ENCODE results near the gene CCDC91.

CCDC91 gene

DNA sequence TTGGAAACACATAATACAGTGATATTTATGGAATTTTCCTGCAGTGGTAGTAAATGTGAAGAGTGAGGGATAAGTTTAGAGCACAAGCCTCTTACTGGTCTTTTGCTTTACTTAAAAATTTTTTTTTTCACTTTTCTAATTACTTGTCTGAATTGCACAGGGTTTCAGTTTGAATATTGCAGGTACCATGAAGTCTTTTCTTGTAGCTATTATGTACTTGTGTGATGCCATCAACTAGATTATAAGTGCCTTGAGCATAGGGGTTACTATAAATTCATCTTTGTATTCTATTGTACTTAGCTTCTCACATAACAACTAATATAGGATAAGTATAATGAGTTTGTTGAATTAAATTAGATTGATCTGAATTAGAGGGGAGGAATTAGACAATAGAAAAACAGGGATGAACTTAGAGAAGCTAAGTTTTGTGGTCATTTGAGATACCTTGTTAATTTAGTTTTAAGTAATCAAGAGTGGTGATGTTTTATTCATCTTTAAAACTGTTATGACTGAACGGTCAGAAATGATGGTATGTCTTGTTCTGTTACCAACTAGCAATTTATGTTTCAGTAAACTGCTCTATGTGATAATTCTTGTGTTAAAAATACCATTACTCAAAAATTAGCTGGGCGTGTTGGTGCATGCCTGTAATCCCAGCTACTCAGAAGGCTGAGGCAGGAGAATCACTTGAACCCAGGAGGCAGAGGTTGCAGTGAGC, 42.1 kb downstream of the CCDC91 start:
- TF ChIP-seq ZFP3 (CRISPR knock-in tag; IDR thresholded peaks at IDR 0.05) (no peak), ZFP30 (CRISPR knock-in tag; IDR thresholded peaks at IDR 0.05) (no peak), ESRRG (CRISPR knock-in tag; IDR thresholded peaks at IDR 0.05) (no peak), TOX (CRISPR knock-in tag; IDR thresholded peaks at IDR 0.05; ENCODE audit: borderline replicate concordance) (no peak), CSDC2 (CRISPR knock-in tag; IDR thresholded peaks at IDR 0.05) (no peak), GLIS3 (CRISPR knock-in tag; IDR thresholded peaks at IDR 0.05) (no peak)
- TF ChIP-seq, protein P1, sequence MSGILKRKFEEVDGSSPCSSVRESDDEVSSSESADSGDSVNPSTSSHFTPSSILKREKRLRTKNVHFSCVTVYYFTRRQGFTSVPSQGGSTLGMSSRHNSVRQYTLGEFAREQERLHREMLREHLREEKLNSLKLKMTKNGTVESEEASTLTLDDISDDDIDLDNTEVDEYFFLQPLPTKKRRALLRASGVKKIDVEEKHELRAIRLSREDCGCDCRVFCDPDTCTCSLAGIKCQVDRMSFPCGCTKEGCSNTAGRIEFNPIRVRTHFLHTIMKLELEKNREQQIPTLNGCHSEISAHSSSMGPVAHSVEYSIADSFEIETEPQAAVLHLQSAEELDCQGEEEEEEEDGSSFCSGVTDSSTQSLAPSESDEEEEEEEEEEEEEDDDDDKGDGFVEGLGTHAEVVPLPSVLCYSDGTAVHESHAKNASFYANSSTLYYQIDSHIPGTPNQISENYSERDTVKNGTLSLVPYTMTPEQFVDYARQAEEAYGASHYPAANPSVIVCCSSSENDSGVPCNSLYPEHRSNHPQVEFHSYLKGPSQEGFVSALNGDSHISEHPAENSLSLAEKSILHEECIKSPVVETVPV (CRISPR knock-in tag; IDR thresholded peaks at IDR 0.05), result no peak
- TF ChIP-seq, protein P2, sequence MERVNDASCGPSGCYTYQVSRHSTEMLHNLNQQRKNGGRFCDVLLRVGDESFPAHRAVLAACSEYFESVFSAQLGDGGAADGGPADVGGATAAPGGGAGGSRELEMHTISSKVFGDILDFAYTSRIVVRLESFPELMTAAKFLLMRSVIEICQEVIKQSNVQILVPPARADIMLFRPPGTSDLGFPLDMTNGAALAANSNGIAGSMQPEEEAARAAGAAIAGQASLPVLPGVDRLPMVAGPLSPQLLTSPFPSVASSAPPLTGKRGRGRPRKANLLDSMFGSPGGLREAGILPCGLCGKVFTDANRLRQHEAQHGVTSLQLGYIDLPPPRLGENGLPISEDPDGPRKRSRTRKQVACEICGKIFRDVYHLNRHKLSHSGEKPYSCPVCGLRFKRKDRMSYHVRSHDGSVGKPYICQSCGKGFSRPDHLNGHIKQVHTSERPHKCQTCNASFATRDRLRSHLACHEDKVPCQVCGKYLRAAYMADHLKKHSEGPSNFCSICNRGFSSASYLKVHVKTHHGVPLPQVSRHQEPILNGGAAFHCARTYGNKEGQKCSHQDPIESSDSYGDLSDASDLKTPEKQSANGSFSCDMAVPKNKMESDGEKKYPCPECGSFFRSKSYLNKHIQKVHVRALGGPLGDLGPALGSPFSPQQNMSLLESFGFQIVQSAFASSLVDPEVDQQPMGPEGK (CRISPR knock-in tag; IDR thresholded peaks at IDR 0.05; ENCODE audit: borderline replicate concordance), result no peak
- no peak for ATAC-seq

DNA sequence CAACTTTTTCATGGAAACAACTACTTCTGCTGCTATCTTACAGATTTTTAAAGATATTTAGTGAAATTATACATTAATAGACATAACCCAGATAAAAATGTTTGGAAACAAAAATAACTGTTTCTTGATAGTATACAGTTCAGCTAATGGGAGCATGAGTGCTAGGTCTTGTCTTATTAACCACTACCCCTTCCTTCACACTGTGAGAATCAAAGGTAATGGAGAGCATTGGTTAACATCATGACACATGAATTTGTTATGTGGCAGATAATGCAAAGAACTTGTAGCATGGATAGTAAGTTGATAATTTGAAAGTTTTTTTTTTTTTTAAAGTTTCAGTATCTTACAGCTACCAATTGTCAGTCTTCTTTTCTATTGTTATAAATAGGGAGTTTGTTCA, 44.2 kb downstream of the CCDC91 start:
- no peak for TF ChIP-seq SNAI2 (CRISPR knock-in tag; IDR thresholded peaks at IDR 0.05)
- no peak for TF ChIP-seq ZFP3 (CRISPR knock-in tag; IDR thresholded peaks at IDR 0.05)
- TF ChIP-seq TOX (CRISPR knock-in tag; IDR thresholded peaks at IDR 0.05; ENCODE audit: borderline replicate concordance), result no peak
- TF ChIP-seq BACH2 (CRISPR knock-in tag; IDR thresholded peaks at IDR 0.05; ENCODE audit: borderline replicate concordance), result no peak
- no peak for TF ChIP-seq ISL1 (CRISPR knock-in tag; IDR thresholded peaks at IDR 0.05)
- TF ChIP-seq, protein P3, sequence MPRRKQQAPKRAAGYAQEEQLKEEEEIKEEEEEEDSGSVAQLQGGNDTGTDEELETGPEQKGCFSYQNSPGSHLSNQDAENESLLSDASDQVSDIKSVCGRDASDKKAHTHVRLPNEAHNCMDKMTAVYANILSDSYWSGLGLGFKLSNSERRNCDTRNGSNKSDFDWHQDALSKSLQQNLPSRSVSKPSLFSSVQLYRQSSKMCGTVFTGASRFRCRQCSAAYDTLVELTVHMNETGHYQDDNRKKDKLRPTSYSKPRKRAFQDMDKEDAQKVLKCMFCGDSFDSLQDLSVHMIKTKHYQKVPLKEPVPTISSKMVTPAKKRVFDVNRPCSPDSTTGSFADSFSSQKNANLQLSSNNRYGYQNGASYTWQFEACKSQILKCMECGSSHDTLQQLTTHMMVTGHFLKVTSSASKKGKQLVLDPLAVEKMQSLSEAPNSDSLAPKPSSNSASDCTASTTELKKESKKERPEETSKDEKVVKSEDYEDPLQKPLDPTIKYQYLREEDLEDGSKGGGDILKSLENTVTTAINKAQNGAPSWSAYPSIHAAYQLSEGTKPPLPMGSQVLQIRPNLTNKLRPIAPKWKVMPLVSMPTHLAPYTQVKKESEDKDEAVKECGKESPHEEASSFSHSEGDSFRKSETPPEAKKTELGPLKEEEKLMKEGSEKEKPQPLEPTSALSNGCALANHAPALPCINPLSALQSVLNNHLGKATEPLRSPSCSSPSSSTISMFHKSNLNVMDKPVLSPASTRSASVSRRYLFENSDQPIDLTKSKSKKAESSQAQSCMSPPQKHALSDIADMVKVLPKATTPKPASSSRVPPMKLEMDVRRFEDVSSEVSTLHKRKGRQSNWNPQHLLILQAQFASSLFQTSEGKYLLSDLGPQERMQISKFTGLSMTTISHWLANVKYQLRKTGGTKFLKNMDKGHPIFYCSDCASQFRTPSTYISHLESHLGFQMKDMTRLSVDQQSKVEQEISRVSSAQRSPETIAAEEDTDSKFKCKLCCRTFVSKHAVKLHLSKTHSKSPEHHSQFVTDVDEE (CRISPR knock-in tag; IDR thresholded peaks at IDR 0.05), result no peak
- TF ChIP-seq, protein P4, sequence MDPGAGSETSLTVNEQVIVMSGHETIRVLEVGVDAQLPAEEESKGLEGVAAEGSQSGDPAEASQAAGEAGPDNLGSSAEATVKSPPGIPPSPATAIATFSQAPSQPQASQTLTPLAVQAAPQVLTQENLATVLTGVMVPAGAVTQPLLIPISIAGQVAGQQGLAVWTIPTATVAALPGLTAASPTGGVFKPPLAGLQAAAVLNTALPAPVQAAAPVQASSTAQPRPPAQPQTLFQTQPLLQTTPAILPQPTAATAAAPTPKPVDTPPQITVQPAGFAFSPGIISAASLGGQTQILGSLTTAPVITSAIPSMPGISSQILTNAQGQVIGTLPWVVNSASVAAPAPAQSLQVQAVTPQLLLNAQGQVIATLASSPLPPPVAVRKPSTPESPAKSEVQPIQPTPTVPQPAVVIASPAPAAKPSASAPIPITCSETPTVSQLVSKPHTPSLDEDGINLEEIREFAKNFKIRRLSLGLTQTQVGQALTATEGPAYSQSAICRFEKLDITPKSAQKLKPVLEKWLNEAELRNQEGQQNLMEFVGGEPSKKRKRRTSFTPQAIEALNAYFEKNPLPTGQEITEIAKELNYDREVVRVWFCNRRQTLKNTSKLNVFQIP (CRISPR knock-in tag; IDR thresholded peaks at IDR 0.05; ENCODE audit: borderline replicate concordance, low read depth), result no peak
- TF ChIP-seq ZNF70 (CRISPR knock-in tag; IDR thresholded peaks at IDR 0.05), result no peak
- no peak for TF ChIP-seq OSR1 (CRISPR knock-in tag; IDR thresholded peaks at IDR 0.05)
- TF ChIP-seq, protein P1 (CRISPR knock-in tag; IDR thresholded peaks at IDR 0.05), result no peak
- no peak for TF ChIP-seq TCF4 (CRISPR knock-in tag; IDR thresholded peaks at IDR 0.05; ENCODE audit: borderline replicate concordance)
- TF ChIP-seq ZC3H10 (CRISPR knock-in tag; IDR thresholded peaks at IDR 0.05), result no peak
- TF ChIP-seq GLIS3 (CRISPR knock-in tag; IDR thresholded peaks at IDR 0.05), result no peak
- TF ChIP-seq, protein P5, sequence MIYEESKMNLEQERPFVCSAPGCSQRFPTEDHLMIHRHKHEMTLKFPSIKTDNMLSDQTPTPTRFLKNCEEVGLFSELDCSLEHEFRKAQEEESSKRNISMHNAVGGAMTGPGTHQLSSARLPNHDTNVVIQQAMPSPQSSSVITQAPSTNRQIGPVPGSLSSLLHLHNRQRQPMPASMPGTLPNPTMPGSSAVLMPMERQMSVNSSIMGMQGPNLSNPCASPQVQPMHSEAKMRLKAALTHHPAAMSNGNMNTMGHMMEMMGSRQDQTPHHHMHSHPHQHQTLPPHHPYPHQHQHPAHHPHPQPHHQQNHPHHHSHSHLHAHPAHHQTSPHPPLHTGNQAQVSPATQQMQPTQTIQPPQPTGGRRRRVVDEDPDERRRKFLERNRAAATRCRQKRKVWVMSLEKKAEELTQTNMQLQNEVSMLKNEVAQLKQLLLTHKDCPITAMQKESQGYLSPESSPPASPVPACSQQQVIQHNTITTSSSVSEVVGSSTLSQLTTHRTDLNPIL (CRISPR knock-in tag; IDR thresholded peaks at IDR 0.05; ENCODE audit: low read depth), result no peak
- no peak for TF ChIP-seq ARNTL (CRISPR knock-in tag; IDR thresholded peaks at IDR 0.05; ENCODE audit: borderline replicate concordance, low read depth)
- ATAC-seq, result no peak

All from SK-N-SH treated with all-trans-retinoic acid at 6 μM for 48 hours (cell line).